ENCODE measurements around the gene ITPKB. TPM values are rescaled to one million over a fixed set of nuclear protein-coding genes. Genes with fewer than 3 reads are reported as not detected.

The ITPKB gene
- total and polyA plus RNA-seq, 11 donors: 6.2 to 33.7 (median 17.8) TPM

- intact Hi-C loops (cut with DNase I): loop anchor here in 2 of 10 donors (10.0 kb wide), 2 partner anchors 118 to 302 kb away; partner anchors contain the start of gene PARP1 (in 1 of the 2)
- 53 to 58% (median 56%) methylated on average over 4 of the region's 4 CpGs for WGBS, 4 donors
- peaks cover 9 to 74% (median 66%) of the 10 kb centered on the region in 12 donors for H3K4me1 ChIP-seq
- DNase-seq (no peak), ATAC-seq (no peak)
- no peaks in the 10 kb centered on the region for H3K27me3 ChIP-seq
- H3K27ac ChIP-seq: peak overlapping the region in 5 of 12 donors; percentile 8 to 30 (median 18)
- no peaks in the 10 kb centered on the region for H3K9me3 ChIP-seq
- no peak overlapping the region for H3K4me3 ChIP-seq
- no peak for TF ChIP-seq CTCF (IDR thresholded peaks at IDR 0.05)
- no peak for TF ChIP-seq POLR2A (IDR thresholded peaks at IDR 0.05)
- peaks cover 0 to 18% (median 3%) of the 10 kb centered on the region in 9 donors for H3K36me3 ChIP-seq
These were observed 32.4 kb downstream of the ITPKB start for GRCh38 chr1:226706684-226707083.

- peak overlapping the region in 3 of 12 donors; percentile 67 to 80 (median 80) for H3K4me3 ChIP-seq
- peak overlapping the region in 10 of 12 donors; percentile 94 to 99 (median 96) for H3K27ac ChIP-seq
- no peaks in the 10 kb centered on the region for H3K9me3 ChIP-seq
- no peaks in the 10 kb centered on the region for H3K27me3 ChIP-seq
- H3K36me3 ChIP-seq: peaks cover 0 to 24% (median 7%) of the 10 kb centered on the region in 9 donors
- ATAC-seq: no peak
- peaks cover 9 to 62% (median 50%) of the 10 kb centered on the region in 12 donors for H3K4me1 ChIP-seq
- no peak for DNase-seq
- intact Hi-C loops (cut with DNase I): loop anchor here in 5 of 10 donors (5.0 to 10.0 kb wide), 3 partner anchors 33 to 300 kb away; partner anchors contain the start of genes ITPKB (in 5 of the 5) and PARP1 (in 1 of the 5)
- TF ChIP-seq POLR2A (IDR thresholded peaks at IDR 0.05) (no peak), CTCF (IDR thresholded peaks at IDR 0.05) (no peak)
- 63 to 68% (median 65%) methylated on average over 10 of the region's 10 CpGs for WGBS, 4 donors
These were observed 34.7 kb downstream of the ITPKB start for GRCh38 chr1:226704169-226704937.

GRCh38 chr1:226702957-226703831 lies 35.9 kb downstream of the ITPKB start:
- peak; percentile 68 to 94 (median 89) for ATAC-seq
- intact Hi-C loops (cut with DNase I): loop anchor here in 5 of 10 donors (5.0 to 10.0 kb wide), 3 partner anchors 34 to 298 kb away; partner anchors contain the start of genes ITPKB (in 5 of the 5) and PARP1 (in 1 of the 5)
- Histone ChIP-seq H3K9me3 (no peaks in the 10 kb centered on the region), H3K4me3 (peak overlapping the region; percentile 54 to 84 (median 69)), H3K36me3 (peaks cover 0 to 36% (median 12%) of the 10 kb centered on the region in 9 donors), H3K27ac (peak overlapping the region in 11 of 12 donors; percentile 94 to 99 (median 97)), H3K4me1 (peaks cover 4 to 62% (median 41%) of the 10 kb centered on the region in 12 donors), H3K27me3 (no peaks in the 10 kb centered on the region)
- WGBS, 4 donors: 0 to 1% (median 1%) methylated on average over 26 to 62 of the region's 62 CpGs
- DNase-seq: peak; percentile 85 to 88 (median 87)
- TF ChIP-seq CTCF (IDR thresholded peaks at IDR 0.05): peak in 1 of 12 donors; percentile 6
- peak in 1 of 2 donors; percentile 78 for TF ChIP-seq POLR2A (IDR thresholded peaks at IDR 0.05)

All from heart left ventricle (tissue), 16 donors.